HG02938 (cell line): ENCODE data around the gene FCRLA.

Source experiments
- ATAC-seq: cut with Tn5 transposase; IDR thresholded peaks from one replicate; pipeline ENCODE4 v1.9.1; 2021; ENCODE audit warnings: mild to moderate bottlenecking, moderate library complexity; ENCODE audit not compliant: unreplicated experiment

Gene FCRLA

DNA sequence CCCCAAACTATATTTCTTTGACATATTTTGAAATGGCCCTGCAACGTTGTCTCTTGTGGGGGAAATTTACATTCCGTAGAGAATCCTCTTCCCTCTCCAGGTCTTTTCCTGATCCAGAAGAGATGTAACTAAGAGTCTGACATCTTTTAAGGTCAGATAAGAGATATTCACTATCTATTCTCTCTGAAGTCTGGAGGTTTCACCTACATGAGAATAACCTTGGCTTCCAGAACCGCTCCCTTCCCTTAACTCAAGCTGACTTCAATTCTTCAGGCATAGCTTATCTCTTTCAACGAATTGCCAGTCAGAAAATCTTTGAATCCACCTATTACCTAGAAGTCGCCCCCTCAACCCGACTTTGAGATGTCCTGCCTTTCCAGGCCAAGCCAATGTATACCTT, 24.2 kb downstream of the FCRLA start:
- ATAC-seq = no peak

- no peak for ATAC-seq
These were observed 25.1 kb downstream of the FCRLA start for GRCh38 chr1:161731981-161732718.

- no peak for ATAC-seq
These were observed 26.5 kb downstream of the FCRLA start for GRCh38 chr1:161733526-161733925.

- no peak for ATAC-seq
These were observed 28.8 kb downstream of the FCRLA start for GRCh38 chr1:161735837-161736236.

- ATAC-seq = no peak
These were observed 29.4 kb downstream of the FCRLA start for GRCh38 chr1:161736335-161736969.

DNA sequence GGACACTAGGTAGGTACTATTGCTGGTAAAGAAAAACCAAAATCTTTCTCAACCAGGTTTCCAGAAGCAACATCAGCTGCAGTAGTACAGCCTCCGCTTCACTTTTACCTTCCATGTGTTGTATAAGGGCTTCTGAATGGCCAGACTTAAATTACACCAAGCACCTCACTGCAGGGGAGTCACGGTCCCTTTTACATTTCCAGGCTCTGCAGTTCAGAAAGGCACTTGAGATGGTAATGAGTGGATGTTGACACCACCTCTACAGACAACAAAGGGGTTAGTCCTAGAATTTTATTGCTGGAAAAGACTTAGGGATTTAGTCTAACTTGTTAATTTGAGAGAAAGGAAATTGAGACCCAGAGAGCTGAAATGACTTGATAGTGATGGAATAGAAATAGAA, 30.6 kb downstream of the FCRLA start:
- ATAC-seq = no peak

GRCh38 chr1:161738627-161739287, 31.7 kb downstream of the FCRLA start:
- ATAC-seq = peak; percentile 45

GRCh38 chr1:161739865-161740566, 33.0 kb downstream of the FCRLA start:
- ATAC-seq = no peak

DNA sequence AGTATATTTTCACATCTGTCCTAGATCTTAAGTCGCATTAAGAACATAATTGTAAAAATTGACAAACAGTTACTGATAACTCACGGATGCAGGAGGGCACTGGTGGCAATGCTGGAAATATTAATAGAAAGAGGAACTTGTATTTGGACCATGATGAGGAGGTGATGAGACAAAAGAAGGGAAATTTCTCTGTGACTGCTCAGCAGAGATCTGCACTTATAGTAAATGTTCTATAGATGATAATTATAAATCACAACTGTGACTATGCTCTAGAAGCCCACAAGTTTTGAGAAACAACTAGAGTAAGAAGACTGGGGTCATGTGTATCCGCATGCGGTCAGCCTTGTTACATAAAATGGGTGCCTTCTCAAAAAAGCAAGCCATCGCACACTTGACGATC, 33.9 kb downstream of the FCRLA start:
- ATAC-seq = no peak

DNA sequence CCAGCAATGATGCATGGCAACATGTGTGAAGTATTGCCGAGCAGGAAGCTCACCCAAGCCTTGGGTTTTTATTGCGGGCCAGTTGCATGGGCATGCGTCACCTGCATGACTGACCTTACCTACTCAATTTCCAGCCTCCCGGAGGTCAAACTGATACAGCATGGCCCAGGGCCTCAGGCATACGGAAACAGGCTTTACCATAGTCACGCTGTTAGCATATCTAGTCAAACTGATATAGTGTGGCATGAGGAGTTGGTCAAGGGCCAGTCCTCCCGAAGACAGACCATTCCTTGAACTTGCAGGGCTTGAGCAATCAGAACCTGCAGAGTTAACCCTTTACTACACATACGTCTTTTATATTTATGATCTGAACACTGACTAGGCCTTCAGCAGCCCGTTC, 36.2 kb downstream of the FCRLA start:
- no peak for ATAC-seq

DNA sequence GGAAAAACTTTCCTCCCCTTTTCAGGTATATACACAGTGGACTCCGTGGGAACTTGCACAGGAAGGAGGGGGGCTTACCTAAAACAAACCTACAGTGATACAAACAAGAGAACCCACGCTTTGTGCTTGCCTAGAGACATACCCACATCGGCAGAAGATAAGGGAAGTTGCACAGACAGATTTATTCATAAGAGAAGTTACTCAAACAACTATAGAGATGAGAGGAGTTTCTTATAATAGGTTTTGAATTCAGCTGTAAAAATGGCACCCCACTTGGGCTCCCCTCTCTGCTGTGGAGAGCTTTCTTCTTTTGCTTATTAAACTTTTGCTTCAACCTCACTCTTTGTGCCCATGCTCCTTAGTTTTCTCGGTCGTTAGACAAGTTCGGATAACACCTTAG, 40.8 kb downstream of the FCRLA start:
- no peak for ATAC-seq

DNA sequence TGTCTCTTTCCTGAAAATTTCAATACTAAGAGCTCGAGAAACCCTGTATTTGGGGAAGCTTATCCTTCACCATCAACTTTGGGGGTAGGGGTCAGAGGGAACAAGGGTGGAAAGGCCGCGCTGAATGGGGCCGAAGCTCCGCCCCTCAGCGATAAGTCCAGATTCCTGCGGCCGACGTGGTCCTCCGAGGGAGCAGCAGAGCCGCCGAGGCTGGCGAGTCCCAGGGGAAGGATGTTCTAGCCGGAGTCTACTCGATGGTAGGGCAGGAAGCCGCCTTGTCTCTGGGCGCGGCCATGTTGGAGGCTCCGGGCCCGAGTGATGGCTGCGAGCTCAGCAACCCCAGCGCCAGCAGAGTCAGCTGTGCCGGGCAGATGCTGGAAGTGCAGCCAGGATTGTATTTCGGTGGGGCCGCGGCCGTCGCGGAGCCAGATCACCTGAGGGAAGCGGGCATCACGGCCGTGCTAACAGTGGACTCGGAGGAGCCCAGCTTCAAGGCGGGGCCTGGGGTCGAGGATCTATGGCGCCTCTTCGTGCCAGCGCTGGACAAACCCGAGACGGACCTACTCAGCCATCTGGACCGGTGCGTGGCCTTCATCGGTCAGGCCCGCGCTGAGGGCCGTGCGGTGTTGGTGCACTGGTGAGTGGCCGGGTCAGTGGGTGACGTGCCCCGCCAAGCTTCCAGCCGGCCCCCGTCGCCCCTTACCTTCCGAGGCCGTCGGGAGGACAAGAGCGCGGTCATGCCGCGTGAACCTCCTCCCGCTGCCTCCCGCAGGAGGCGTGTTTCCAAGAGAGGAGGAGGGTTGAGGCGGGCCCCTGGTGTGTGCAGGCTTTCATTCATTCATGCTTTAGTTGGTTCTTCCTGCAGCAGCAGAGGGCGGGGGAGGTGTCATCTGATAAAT, 42.7 kb downstream of the FCRLA start, which contains the start of gene DUSP12:
DUSP12 (plus strand) TSS at position 278 of the 899 bp plus-strand sequence; CDS start at position 294, 16 bp downstream.
- peak; percentile 91 for ATAC-seq

DNA sequence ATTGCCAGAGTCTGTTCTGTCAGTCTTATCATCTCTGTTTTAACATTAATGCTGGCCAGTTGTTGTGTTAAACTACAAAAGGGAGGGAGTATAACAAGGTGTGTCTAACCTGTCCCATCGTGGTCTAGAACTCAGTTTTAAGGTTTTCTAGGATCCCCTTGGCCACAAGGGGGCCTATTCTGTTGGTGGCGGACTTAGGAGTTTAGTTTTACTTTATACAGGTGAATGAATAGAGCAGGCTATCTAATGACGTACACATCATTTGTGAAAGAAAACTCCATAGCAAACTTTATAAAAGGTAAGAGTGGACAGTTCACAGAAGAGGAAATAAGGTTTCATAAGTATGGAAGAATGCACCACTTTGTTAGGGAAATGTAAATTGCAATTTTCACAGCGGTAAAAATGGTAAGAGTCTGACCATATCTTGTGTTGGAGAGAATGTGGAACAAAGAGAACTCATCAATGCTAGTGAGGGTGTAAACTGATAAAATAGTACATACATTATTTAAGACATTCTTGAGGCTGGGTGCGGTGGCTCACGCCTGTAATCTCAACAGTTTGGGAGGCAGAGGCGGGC, 56.6 kb downstream of the FCRLA start:
- no peak for ATAC-seq
